ENCODE measurements around the gene KIAA1614. TPM values are rescaled to one million over a fixed set of nuclear protein-coding genes. Genes with fewer than 3 reads are reported as not detected.

The KIAA1614 gene
- 6.7 and 7.0 TPM in 2 replicates for total RNA-seq

DNA sequence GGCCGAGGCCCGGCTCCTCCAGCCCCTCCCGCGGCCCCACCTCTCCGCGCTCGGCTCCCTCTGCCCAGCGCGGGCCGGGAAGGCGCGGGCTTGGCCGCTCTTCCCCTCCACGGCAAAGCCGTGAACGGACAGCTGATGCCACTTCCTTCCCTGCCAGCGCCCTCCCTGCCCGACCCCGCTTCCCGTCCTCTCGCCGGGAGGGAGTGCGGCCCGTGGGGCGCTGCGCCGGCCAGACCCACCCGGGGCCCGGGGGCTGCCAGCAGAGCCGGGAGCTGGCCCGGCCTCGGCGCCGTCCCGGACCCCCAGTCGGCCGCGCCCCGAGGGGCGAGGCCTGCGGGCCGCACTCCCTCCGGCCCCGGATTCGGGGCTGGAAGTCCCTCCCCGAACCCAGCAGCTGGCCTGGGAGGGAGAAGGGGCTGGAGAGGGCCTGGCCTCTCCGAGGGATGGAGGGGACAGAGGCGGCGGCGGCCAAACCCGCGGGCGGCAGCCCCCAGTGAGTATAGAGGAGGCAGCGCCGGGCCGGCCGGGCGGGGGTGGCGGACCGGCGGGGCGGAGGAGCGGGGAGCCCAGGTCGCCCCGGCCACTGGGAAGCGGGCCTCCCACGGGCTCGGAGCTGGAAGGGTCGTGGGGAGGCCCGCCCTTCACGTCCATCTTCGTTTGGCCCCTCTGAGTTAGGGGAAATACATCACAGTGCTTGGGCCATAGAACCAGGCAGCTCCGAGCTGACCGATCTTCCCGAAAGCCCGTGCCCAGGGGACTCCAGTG, at the start of gene KIAA1614:
Gene KIAA1614, plus strand, starts transcription at position 97 of the 765 bp plus-strand sequence. Its CDS starts 347 bp downstream, at position 444.

Other genes starting within 250 kb of the KIAA1614 start
- 22.5 and 33.6 TPM in 2 replicates for gene STX6, start 110.0 kb downstream of the KIAA1614 start, total RNA-seq
- gene MR1, start 121.1 kb downstream of the KIAA1614 start, total RNA-seq = 21.9 and 22.5 TPM in 2 replicates
- gene IER5, start 175.8 kb downstream of the KIAA1614 start, total RNA-seq = 8.7 and 16.4 TPM in 2 replicates

All from smooth muscle cell of bladder (primary cell).